ENCODE measurements around the gene LLGL2. TPM values are rescaled to one million over a fixed set of nuclear protein-coding genes. Genes with fewer than 3 reads are reported as not detected.

The LLGL2 gene
- total and polyA plus RNA-seq, 2 donors (not counting 1 experiment from before 2014, with no cell fraction given) = 40.6 to 52.0 TPM

- Histone ChIP-seq H3K27ac (ENCODE audit: low read length in 2 of 2) (no peak overlapping the region), H3K4me1 (ENCODE audit: control insufficient read depth in 2 of 2, insufficient read depth in 2 of 2, low read length in 2 of 2) (peaks cover 0 to 5% of the 10 kb centered on the region in 2 donors), H3K36me3 (replicated peaks in 1 of 2; ENCODE audit: control extremely low read depth in 1 of 2, control insufficient read depth in 1 of 2, extremely low read depth in 1 of 2, insufficient read depth in 2 of 2, low read length in 1 of 2) (peaks cover 0 to 14% of the 10 kb centered on the region in 2 experiments), H3K9ac (ENCODE audit: low read length) (no peak overlapping the region), H3K9me3 (ENCODE audit: control extremely low read depth in 1 of 3, control insufficient read depth in 2 of 3, insufficient read depth in 1 of 3, low read length in 2 of 3) (no peaks in the 10 kb centered on the region), H3K4me2 (replicated peaks; ENCODE audit: low read depth, low read length, poor library complexity, severe bottlenecking) (no peak overlapping the region), H3K79me2 (ENCODE audit: control insufficient read depth, insufficient read depth, low read length) (no peaks in the 10 kb centered on the region), H3K27me3 (replicated peaks in 1 of 4; ENCODE audit: control extremely low read depth in 1 of 4, control insufficient read depth in 3 of 4, insufficient read depth in 4 of 4, low read length in 3 of 4) (no peaks in the 10 kb centered on the region), H2AFZ (ENCODE audit: insufficient read depth, low read depth, low read length, poor library complexity, severe bottlenecking) (no peak overlapping the region), H3K4me3 (ENCODE audit: control extremely low read depth in 1 of 5, extremely low read depth in 1 of 5, insufficient read depth in 1 of 5, low read depth in 2 of 5, low read length in 4 of 5) (no peak overlapping the region), H4K20me1 (ENCODE audit: control insufficient read depth, insufficient read depth, low read length, poor library complexity, severe bottlenecking) (peaks cover 22% of the 10 kb centered on the region)
- CTCF ChIA-PET = no interaction called here
- TF ChIP-seq, protein P1, sequence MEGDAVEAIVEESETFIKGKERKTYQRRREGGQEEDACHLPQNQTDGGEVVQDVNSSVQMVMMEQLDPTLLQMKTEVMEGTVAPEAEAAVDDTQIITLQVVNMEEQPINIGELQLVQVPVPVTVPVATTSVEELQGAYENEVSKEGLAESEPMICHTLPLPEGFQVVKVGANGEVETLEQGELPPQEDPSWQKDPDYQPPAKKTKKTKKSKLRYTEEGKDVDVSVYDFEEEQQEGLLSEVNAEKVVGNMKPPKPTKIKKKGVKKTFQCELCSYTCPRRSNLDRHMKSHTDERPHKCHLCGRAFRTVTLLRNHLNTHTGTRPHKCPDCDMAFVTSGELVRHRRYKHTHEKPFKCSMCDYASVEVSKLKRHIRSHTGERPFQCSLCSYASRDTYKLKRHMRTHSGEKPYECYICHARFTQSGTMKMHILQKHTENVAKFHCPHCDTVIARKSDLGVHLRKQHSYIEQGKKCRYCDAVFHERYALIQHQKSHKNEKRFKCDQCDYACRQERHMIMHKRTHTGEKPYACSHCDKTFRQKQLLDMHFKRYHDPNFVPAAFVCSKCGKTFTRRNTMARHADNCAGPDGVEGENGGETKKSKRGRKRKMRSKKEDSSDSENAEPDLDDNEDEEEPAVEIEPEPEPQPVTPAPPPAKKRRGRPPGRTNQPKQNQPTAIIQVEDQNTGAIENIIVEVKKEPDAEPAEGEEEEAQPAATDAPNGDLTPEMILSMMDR (IDR thresholded peaks at IDR 0.05) = no peak
- TF ChIP-seq EZH2 (IDR thresholded peaks at IDR 0.05; ENCODE audit: borderline replicate concordance, insufficient read depth, low read depth, low read length, poor library complexity, severe bottlenecking) = no peak
- Mint-ChIP-seq H3K27me3 (no peaks in the 10 kb centered on the region), H3K9me3 (ENCODE audit: insufficient read depth) (no peaks in the 10 kb centered on the region), H3K4me1 (peaks cover 10% of the 10 kb centered on the region), H3K27ac (no peak overlapping the region), H3K4me3 (no peak overlapping the region)
- ATAC-seq (ENCODE audit: low read depth) = no peak
- intact Hi-C loops (cut with micrococcal nuclease) = no loop called here
- POLR2A ChIA-PET = no interaction called here
- WGBS (ENCODE audit: insufficient coverage) = 92% methylated on average over 28 of the region's 28 CpGs
- DNase-seq = no peak
Measured at GRCh38 chr17:75594499-75595283, 69.2 kb downstream of the LLGL2 start.

GRCh38 chr17:75595284-75595919 lies 69.9 kb downstream of the LLGL2 start:
- ChIA-PET POLR2A (interaction anchor here (0.6 kb wide), 2 partner anchors 151 to 481 kb away, joined by 3 to 7 read pairs; no protein-coding TSS in a partner anchor), CTCF (interaction anchor here (1.0 kb wide), 1 partner anchor 24 kb away, joined by 3 read pairs; no protein-coding TSS in a partner anchor)
- H2AFZ ChIP-seq (ENCODE audit: insufficient read depth, low read depth, low read length, poor library complexity, severe bottlenecking) = no peak overlapping the region
- peaks cover 15% of the 10 kb centered on the region for H4K20me1 ChIP-seq (ENCODE audit: control insufficient read depth, insufficient read depth, low read length, poor library complexity, severe bottlenecking)
- no peak overlapping the region for H3K9ac ChIP-seq (ENCODE audit: low read length)
- no peaks in the 10 kb centered on the region for H3K9me3 ChIP-seq (ENCODE audit: control extremely low read depth in 1 of 3, control insufficient read depth in 2 of 3, insufficient read depth in 1 of 3, low read length in 2 of 3)
- Mint-ChIP-seq H3K9me3 (ENCODE audit: insufficient read depth) (no peaks in the 10 kb centered on the region), H3K27me3 (no peaks in the 10 kb centered on the region), H3K4me3 (no peak overlapping the region), H3K4me1 (peaks cover 7% of the 10 kb centered on the region), H3K27ac (no peak overlapping the region)
- no peak overlapping the region for H3K4me2 ChIP-seq (replicated peaks; ENCODE audit: low read depth, low read length, poor library complexity, severe bottlenecking)
- 92% methylated on average over 12 of the region's 13 CpGs for WGBS (ENCODE audit: insufficient coverage)
- H3K27me3 ChIP-seq (replicated peaks in 1 of 4; ENCODE audit: control extremely low read depth in 1 of 4, control insufficient read depth in 3 of 4, insufficient read depth in 4 of 4, low read length in 3 of 4) = no peaks in the 10 kb centered on the region
- no peak overlapping the region for H3K4me3 ChIP-seq (ENCODE audit: control extremely low read depth in 1 of 5, extremely low read depth in 1 of 5, insufficient read depth in 1 of 5, low read depth in 2 of 5, low read length in 4 of 5)
- no peak for ATAC-seq (ENCODE audit: low read depth)
- H3K4me1 ChIP-seq (ENCODE audit: control insufficient read depth in 2 of 2, insufficient read depth in 2 of 2, low read length in 2 of 2) = no peaks in the 10 kb centered on the region
- no peaks in the 10 kb centered on the region for H3K79me2 ChIP-seq (ENCODE audit: control insufficient read depth, insufficient read depth, low read length)
- no peak overlapping the region for H3K27ac ChIP-seq (ENCODE audit: low read length in 2 of 2)
- intact Hi-C loops (cut with micrococcal nuclease) = no loop called here
- DNase-seq = no peak
- no peak for TF ChIP-seq EZH2 (IDR thresholded peaks at IDR 0.05; ENCODE audit: borderline replicate concordance, insufficient read depth, low read depth, low read length, poor library complexity, severe bottlenecking)
- TF ChIP-seq, protein P1 (IDR thresholded peaks at IDR 0.05) = no peak
- H3K36me3 ChIP-seq (replicated peaks in 1 of 2; ENCODE audit: control extremely low read depth in 1 of 2, control insufficient read depth in 1 of 2, extremely low read depth in 1 of 2, insufficient read depth in 2 of 2, low read length in 1 of 2) = peaks cover 0 to 14% of the 10 kb centered on the region in 2 experiments
